Lower lobe of right lung (tissue), 2 donors: ENCODE measurements around the gene ABCB11. TPM values are rescaled to one million over a fixed set of nuclear protein-coding genes. Genes with fewer than 3 reads are reported as not detected.

ENCODE experiments used
- ATAC-seq, 2 donors: fragments of 200-7000 bp; cut with Tn5 transposase; one replicate each; pipeline ENCODE4 v1.9.1; 2020 to 2022; ENCODE audit warnings: mild to moderate bottlenecking in 2 of 2, moderate library complexity in 2 of 2
- DNase-seq: peaks from one replicate; pipeline ENCODE4 v3.0.0-alpha.2; 2020
- H3K27ac ChIP-seq: fragments of 200-600 bp; one replicate; pipeline ENCODE4 v1.8.0; 2022
- H3K27me3 ChIP-seq: fragments of 200-600 bp; one replicate; pipeline ENCODE4 v1.8.0; 2022; ENCODE audit warnings: low read depth
- H3K36me3 ChIP-seq: fragments of 200-600 bp; one replicate; pipeline ENCODE4 v1.8.0; 2022; ENCODE audit warnings: mild to moderate bottlenecking
- H3K4me1 ChIP-seq: fragments of 200-600 bp; one replicate; pipeline ENCODE4 v1.8.0; 2022
- H3K4me3 ChIP-seq: fragments of 200-600 bp; one replicate; pipeline ENCODE4 v1.8.0; 2022; ENCODE audit warnings: mild to moderate bottlenecking
- H3K9me3 ChIP-seq: fragments of 200-600 bp; one replicate; pipeline ENCODE4 v1.8.0; 2022
- CTCF ChIP-seq: fragments of 200-600 bp; IDR thresholded peaks from one replicate; pipeline ENCODE4 v1.8.0; 2022; ENCODE audit warnings: antibody characterized with exemption, mild to moderate bottlenecking
- intact Hi-C: fragments of 100-400 bp; cut with DNase I; formaldehyde crosslinking; loops from one replicate; pipeline ENCODE4 v1.11.0; 2022
- total RNA-seq: library from RNA; stranded (reverse); fragmentation: NEBNext Ultra II Directional; extraction: Animal tissue kit (Norgen Biotek cat#: 25700); gene quantifications from one replicate; pipeline ENCODE4 v1.2.1, GENCODE V29; 2021
- donor health status: DM: no; HTN: yes; CAD: no; lungs with severe emphysema.

ABCB11 gene
- total RNA-seq, 1 donor from 2014 or later: 0.32 TPM

GRCh38 chr2:169072163-169072925 is 41.2 kb upstream of the ABCB11 start:
- DNase-seq (no peak), ATAC-seq (peak; percentile 78 to 79)
- TF ChIP-seq CTCF: no peak
- Histone ChIP-seq H3K27ac (peak overlapping the region; percentile 1), H3K9me3 (no peaks in the 10 kb centered on the region), H3K4me3 (no peak overlapping the region), H3K36me3 (no peaks in the 10 kb centered on the region), H3K27me3 (no peaks in the 10 kb centered on the region), H3K4me1 (no peaks in the 10 kb centered on the region)
- intact Hi-C loops: no loop called here

- Histone ChIP-seq H3K36me3 (no peaks in the 10 kb centered on the region), H3K27me3 (no peaks in the 10 kb centered on the region), H3K4me3 (no peak overlapping the region), H3K27ac (no peak overlapping the region), H3K9me3 (no peaks in the 10 kb centered on the region), H3K4me1 (no peaks in the 10 kb centered on the region)
- DNase-seq (no peak), ATAC-seq (peak in 1 of 2 donors; percentile 17)
- TF ChIP-seq CTCF: no peak
- intact Hi-C loops: no loop called here
Observed at GRCh38 chr2:169071455-169071854, 40.3 kb upstream of the ABCB11 start.

- H3K4me3 ChIP-seq: no peak overlapping the region
- H3K9me3 ChIP-seq: no peaks in the 10 kb centered on the region
- no peaks in the 10 kb centered on the region for H3K36me3 ChIP-seq
- no peak overlapping the region for H3K27ac ChIP-seq
- DNase-seq: no peak
- intact Hi-C loops: no loop called here
- TF ChIP-seq CTCF: no peak
- ATAC-seq: no peak
- no peaks in the 10 kb centered on the region for H3K4me1 ChIP-seq
- no peaks in the 10 kb centered on the region for H3K27me3 ChIP-seq
Observed at GRCh38 chr2:169069833-169070232, 38.7 kb upstream of the ABCB11 start.

- no peaks in the 10 kb centered on the region for H3K36me3 ChIP-seq
- no peak for TF ChIP-seq CTCF
- H3K4me3 ChIP-seq: no peak within 1 kb of the TSS
- ATAC-seq: peak; percentile 55 to 69
- no peaks in the 10 kb centered on the region for H3K27me3 ChIP-seq
- no peak within 1 kb of the TSS for H3K27ac ChIP-seq
- no peaks in the 10 kb centered on the region for H3K9me3 ChIP-seq
- H3K4me1 ChIP-seq: no peaks in the 10 kb centered on the region
- peak; percentile 57 for DNase-seq
- intact Hi-C loops: no loop called here
Observed at GRCh38 chr2:169069341-169069740, 38.2 kb upstream of the ABCB11 start, which contains the start of gene DHRS9. TSS of gene DHRS9 (plus strand) at chr2:169069563. CDS start at chr2:169081582, 12,019 bp downstream.

- H3K4me1 ChIP-seq: no peaks in the 10 kb centered on the region
- no peaks in the 10 kb centered on the region for H3K9me3 ChIP-seq
- peak overlapping the region; percentile 57 for H3K27ac ChIP-seq
- intact Hi-C loops: no loop called here
- TF ChIP-seq CTCF: no peak
- H3K4me3 ChIP-seq: no peak overlapping the region
- DNase-seq: no peak
- ATAC-seq: peak in 1 of 2 donors; percentile 53
- no peaks in the 10 kb centered on the region for H3K36me3 ChIP-seq
- H3K27me3 ChIP-seq: no peaks in the 10 kb centered on the region
Observed at GRCh38 chr2:169066897-169067296, 35.8 kb upstream of the ABCB11 start.
